Dedifferentiated amniotic fluid mesenchymal stem cell (primary cell): ENCODE results near the gene FHOD1.
A peak's percentile ranks its signal among the peaks of the same experiment; 100 is the strongest.

Experiments
- DNase-seq: peaks from one replicate; pipeline ENCODE4 v3.0.0-alpha.2; 2016; ENCODE audit errors: extremely low spot score

FHOD1 gene

GRCh38 chr16:67249178-67250044 lies 2.1 kb upstream of the FHOD1 start:
- no peak for DNase-seq

- no peak for DNase-seq
These were observed 1.3 kb upstream of the FHOD1 start, which contains the start of gene SLC9A5 for GRCh38 chr16:67248401-67249177. TSS of gene SLC9A5 (plus strand) at chr16:67248979. CDS start at chr16:67249015, 36 bp downstream.

- no peak for DNase-seq
These were observed 756 bp upstream of the FHOD1 start for GRCh38 chr16:67248073-67248400.

- no peak for DNase-seq
These were observed 507 bp downstream of the FHOD1 start for GRCh38 chr16:67246756-67247191.

GRCh38 chr16:67246081-67246755 lies 1.1 kb downstream of the FHOD1 start:
- peak; percentile 72 for DNase-seq

GRCh38 chr16:67245674-67246080 lies 1.6 kb downstream of the FHOD1 start:
- DNase-seq: no peak

GRCh38 chr16:67245186-67245585 lies 2.1 kb downstream of the FHOD1 start:
- no peak for DNase-seq

GRCh38 chr16:67244387-67245185 lies 2.7 kb downstream of the FHOD1 start:
- DNase-seq: peak; percentile 67

- DNase-seq: no peak
These were observed 3.8 kb downstream of the FHOD1 start for GRCh38 chr16:67243481-67243880.

- no peak for DNase-seq
These were observed 5.0 kb downstream of the FHOD1 start for GRCh38 chr16:67242138-67242730.

- peak; percentile 56 for DNase-seq
These were observed 6.0 kb downstream of the FHOD1 start for GRCh38 chr16:67241008-67241900.

- DNase-seq: no peak
These were observed 6.8 kb downstream of the FHOD1 start for GRCh38 chr16:67240506-67240905.

- DNase-seq: no peak
These were observed 8.3 kb downstream of the FHOD1 start for GRCh38 chr16:67238806-67239470.

- DNase-seq: no peak
These were observed 9.1 kb downstream of the FHOD1 start for GRCh38 chr16:67238278-67238575.

- no peak for DNase-seq
These were observed 9.6 kb downstream of the FHOD1 start for GRCh38 chr16:67237396-67238277.

- no peak for DNase-seq
These were observed 10.5 kb downstream of the FHOD1 start for GRCh38 chr16:67236563-67237395.

GRCh38 chr16:67235816-67236562 lies 11.3 kb downstream of the FHOD1 start:
- no peak for DNase-seq
